Putamen (tissue), 1 donor: ENCODE results near the gene TNKS1BP1.

Experiments used
- DNase-seq: peaks from one replicate; pipeline ENCODE4 v3.0.0-alpha.2; 2016; ENCODE audit warnings: low spot score

The TNKS1BP1 gene

GRCh38 chr11:57327721-57328120 is 3.0 kb upstream of the TNKS1BP1 start:
- no peak for DNase-seq

- DNase-seq: no peak
These were observed 940 bp upstream of the TNKS1BP1 start for GRCh38 chr11:57325735-57326048.

GRCh38 chr11:57324154-57324885 is 432 bp downstream of the TNKS1BP1 start:
- DNase-seq: no peak

- DNase-seq: no peak
These were observed 948 bp downstream of the TNKS1BP1 start for GRCh38 chr11:57323855-57324153.

GRCh38 chr11:57323167-57323854 is 1.4 kb downstream of the TNKS1BP1 start:
- DNase-seq: no peak

GRCh38 chr11:57322256-57323166 is 2.2 kb downstream of the TNKS1BP1 start:
- DNase-seq: peak; percentile 75

GRCh38 chr11:57321388-57322255 is 3.1 kb downstream of the TNKS1BP1 start:
- no peak for DNase-seq

GRCh38 chr11:57320719-57321387 is 3.9 kb downstream of the TNKS1BP1 start:
- no peak for DNase-seq

GRCh38 chr11:57320067-57320718 is 4.6 kb downstream of the TNKS1BP1 start:
- DNase-seq: no peak

- no peak for DNase-seq
These were observed 6.6 kb downstream of the TNKS1BP1 start for GRCh38 chr11:57318178-57318577.

GRCh38 chr11:57316017-57316416 is 8.7 kb downstream of the TNKS1BP1 start:
- no peak for DNase-seq

- no peak for DNase-seq
These were observed 9.3 kb downstream of the TNKS1BP1 start for GRCh38 chr11:57315491-57315890.

- DNase-seq: no peak
These were observed 10.4 kb downstream of the TNKS1BP1 start for GRCh38 chr11:57314221-57314973.

GRCh38 chr11:57313788-57314135 is 11.0 kb downstream of the TNKS1BP1 start:
- DNase-seq: no peak

- no peak for DNase-seq
These were observed 11.5 kb downstream of the TNKS1BP1 start for GRCh38 chr11:57313071-57313787.

- no peak for DNase-seq
These were observed 12.2 kb downstream of the TNKS1BP1 start for GRCh38 chr11:57312511-57313021.

- peak; percentile 34 for DNase-seq
These were observed 13.4 kb downstream of the TNKS1BP1 start for GRCh38 chr11:57311109-57311936.

GRCh38 chr11:57310630-57311086 is 14.1 kb downstream of the TNKS1BP1 start:
- no peak for DNase-seq
